Right atrium auricular region (tissue), 2 donors: ENCODE results near the gene P2RX2. TPM values are rescaled to one million over a fixed set of nuclear protein-coding genes. Genes with fewer than 3 reads are reported as not detected.

ENCODE experiments used
- DNase-seq: peaks from one replicate; pipeline ENCODE4 v3.0.0-alpha.2; 2019; ENCODE audit warnings: low spot score
- H3K27ac ChIP-seq, 2 donors: fragments of 200-600 bp; sonication (generic); 1 replicate in 1 of 2; 2 replicates in 1 of 2; pipeline ENCODE4 v1.5.1; 2016 to 2019
- H3K27me3 ChIP-seq, 2 donors: fragments of 200-600 bp; sonication (generic); one replicate each; pipeline versions ENCODE4 v1.5.1 to v1.6.0; 2017 to 2019
- H3K36me3 ChIP-seq: fragments of 200-600 bp; sonication (generic); one replicate; pipeline ENCODE4 v1.5.1; 2016
- H3K4me1 ChIP-seq, 2 donors: fragments of 200-600 bp; sonication (generic); one replicate each; pipeline versions ENCODE4 v1.5.1 to v1.6.0; 2017 to 2019
- H3K4me3 ChIP-seq, 2 donors: fragments of 200-600 bp; sonication (generic); 1 replicate in 1 of 2; 2 replicates in 1 of 2; pipeline ENCODE4 v1.5.1; 2017 to 2019; ENCODE audit warnings: mild to moderate bottlenecking in 1 of 2, moderate library complexity in 1 of 2
- H3K9me3 ChIP-seq, 2 donors: fragments of 200-600 bp; sonication (generic); one replicate each; pipeline ENCODE4 v1.5.1; 2019
- total RNA-seq, 2 donors: library from RNA; depleted of rRNA; stranded (reverse); fragments of >200 nt; gene quantifications; one replicate each; pipeline ENCODE4 v1.1.0, GENCODE V29; 2016
- TF ChIP-seq, protein P1 (sequence below), 2 donors: fragments of 200-600 bp; sonication (generic); IDR thresholded peaks; one replicate each; pipeline ENCODE4 v1.5.1; 2019; ENCODE audit warnings: antibody characterized with exemption in 2 of 2

The P2RX2 gene
- total RNA-seq: not detected

DNA sequence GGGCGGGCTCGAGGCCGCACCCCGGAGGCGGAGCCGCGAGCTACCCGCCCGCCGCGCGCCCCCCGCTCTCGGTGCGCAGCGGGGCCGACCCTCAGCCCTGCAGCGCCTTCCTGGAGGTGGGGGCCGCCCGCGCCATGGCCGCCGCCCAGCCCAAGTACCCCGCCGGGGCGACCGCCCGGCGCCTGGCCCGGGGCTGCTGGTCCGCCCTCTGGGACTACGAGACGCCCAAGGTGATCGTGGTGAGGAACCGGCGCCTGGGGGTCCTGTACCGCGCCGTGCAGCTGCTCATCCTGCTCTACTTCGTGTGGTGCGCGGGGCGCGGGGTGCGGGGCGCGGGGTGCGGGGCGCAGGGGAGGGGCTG is at the start of gene P2RX2:
Gene P2RX2, plus strand, starts transcription at position 94 of the 361 bp plus-strand sequence. Its CDS starts 41 bp downstream, at position 135.
- no peak for DNase-seq
- H3K27me3 ChIP-seq: peaks cover 26% of the 10 kb centered on the region in 2 donors
- peaks cover 0 to 25% of the 10 kb centered on the region in 2 donors for H3K9me3 ChIP-seq
- TF ChIP-seq, protein P1, sequence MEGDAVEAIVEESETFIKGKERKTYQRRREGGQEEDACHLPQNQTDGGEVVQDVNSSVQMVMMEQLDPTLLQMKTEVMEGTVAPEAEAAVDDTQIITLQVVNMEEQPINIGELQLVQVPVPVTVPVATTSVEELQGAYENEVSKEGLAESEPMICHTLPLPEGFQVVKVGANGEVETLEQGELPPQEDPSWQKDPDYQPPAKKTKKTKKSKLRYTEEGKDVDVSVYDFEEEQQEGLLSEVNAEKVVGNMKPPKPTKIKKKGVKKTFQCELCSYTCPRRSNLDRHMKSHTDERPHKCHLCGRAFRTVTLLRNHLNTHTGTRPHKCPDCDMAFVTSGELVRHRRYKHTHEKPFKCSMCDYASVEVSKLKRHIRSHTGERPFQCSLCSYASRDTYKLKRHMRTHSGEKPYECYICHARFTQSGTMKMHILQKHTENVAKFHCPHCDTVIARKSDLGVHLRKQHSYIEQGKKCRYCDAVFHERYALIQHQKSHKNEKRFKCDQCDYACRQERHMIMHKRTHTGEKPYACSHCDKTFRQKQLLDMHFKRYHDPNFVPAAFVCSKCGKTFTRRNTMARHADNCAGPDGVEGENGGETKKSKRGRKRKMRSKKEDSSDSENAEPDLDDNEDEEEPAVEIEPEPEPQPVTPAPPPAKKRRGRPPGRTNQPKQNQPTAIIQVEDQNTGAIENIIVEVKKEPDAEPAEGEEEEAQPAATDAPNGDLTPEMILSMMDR (IDR thresholded peaks at IDR 0.05): no peak
- peaks cover 0 to 19% of the 10 kb centered on the region in 2 donors for H3K4me1 ChIP-seq
- no peak within 1 kb of the TSS for H3K27ac ChIP-seq
- peaks cover under 1% of the 10 kb centered on the region for H3K36me3 ChIP-seq
- peak within 1 kb of the TSS in 1 of 2 donors; percentile 13 for H3K4me3 ChIP-seq

DNA sequence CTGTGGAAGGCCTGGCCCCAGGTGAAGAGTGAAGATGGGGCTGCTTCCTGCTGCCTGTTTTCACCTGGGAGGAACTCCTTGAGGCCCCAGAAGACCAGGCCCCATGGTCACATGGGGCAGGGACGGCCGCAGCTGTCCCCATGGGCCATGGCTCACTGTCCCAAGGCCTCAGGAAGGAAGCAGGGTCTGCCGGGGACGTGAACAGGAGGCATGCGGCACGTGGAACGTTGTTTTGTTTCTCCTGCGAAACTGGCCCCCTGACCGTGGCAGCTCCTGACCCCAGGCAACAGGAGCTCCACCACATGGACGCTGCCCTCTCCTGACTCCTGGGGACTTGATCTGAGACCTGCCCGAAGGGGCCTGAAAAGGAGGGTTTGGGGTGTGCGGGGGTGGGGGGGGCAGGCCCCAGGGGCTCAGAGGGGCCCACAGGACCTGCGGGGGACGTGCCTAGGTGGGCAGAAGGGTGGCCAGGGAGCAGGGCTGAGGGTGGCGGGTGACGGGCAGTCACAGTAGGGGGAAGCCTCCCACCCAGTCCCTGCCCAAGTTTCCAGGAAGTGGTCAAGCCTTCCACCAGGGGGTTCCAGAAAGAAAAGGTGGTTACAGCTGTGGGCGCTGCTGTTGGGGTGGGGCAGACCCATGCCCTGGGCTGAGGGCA is 49.6 kb upstream of the P2RX2 start:
- TF ChIP-seq, protein P1 (IDR thresholded peaks at IDR 0.05): no peak
- no peaks in the 10 kb centered on the region for H3K4me1 ChIP-seq
- no peak for DNase-seq
- peaks cover 13% of the 10 kb centered on the region for H3K36me3 ChIP-seq
- H3K9me3 ChIP-seq: no peaks in the 10 kb centered on the region
- H3K4me3 ChIP-seq: no peak overlapping the region
- H3K27ac ChIP-seq: no peak overlapping the region
- H3K27me3 ChIP-seq: no peaks in the 10 kb centered on the region

DNA sequence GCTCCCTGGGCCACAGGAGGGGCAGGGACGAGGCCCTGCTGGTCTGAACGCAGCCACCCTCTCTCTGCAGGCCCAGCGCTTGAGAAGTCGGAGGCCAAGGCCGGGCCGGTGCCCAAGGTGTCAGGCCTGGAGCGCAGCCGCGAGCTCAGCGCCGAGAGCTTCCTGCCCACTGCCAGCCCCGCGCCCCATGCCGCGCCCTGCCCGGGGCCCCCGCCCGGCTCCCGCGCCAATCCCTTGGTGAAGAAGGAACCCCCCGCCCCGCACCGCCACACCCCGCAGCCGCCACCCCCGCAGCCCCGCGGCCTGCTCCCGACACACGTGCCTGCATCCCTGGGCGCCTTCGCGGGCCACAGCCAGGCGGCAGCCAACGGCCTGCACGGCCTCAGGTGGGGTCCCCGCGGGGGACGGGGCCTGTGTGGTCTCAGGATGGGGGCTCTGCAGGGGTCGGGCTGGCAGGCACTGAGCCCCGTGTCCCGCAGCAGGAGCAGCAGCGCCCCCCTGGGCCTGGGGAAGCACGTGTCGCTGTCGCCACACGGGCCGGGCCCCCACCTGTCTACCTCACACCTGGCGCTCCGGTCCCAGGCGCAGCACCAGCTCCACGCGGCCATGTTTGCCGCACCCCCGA is 48.6 kb upstream of the P2RX2 start:
- H3K4me1 ChIP-seq: no peaks in the 10 kb centered on the region
- H3K4me3 ChIP-seq: no peak overlapping the region
- TF ChIP-seq, protein P1 (IDR thresholded peaks at IDR 0.05): no peak
- H3K27me3 ChIP-seq: no peaks in the 10 kb centered on the region
- DNase-seq: no peak
- no peak overlapping the region for H3K27ac ChIP-seq
- peaks cover 23% of the 10 kb centered on the region for H3K36me3 ChIP-seq
- H3K9me3 ChIP-seq: no peaks in the 10 kb centered on the region

DNA sequence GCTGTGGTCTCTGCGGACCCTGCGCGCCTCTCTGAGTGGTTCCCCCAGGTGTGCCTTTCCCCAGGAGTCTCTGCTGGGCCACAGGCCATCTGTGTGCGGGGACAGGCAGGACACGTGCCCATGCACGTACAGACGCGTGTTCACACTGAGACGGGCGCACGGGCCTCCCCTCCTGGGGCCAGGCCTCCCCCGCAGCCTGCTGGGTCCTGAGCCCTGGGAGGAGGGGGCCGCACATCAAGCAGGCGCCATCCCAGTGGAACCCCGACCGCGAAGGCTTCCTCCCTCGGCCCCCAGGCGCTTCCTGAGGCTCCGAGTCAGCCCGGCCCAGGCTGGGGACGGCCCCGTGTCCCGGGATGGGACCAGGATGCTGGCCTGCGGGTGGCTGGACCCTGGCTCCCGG is 47.9 kb upstream of the P2RX2 start:
- H3K27me3 ChIP-seq: no peaks in the 10 kb centered on the region
- peaks cover 26% of the 10 kb centered on the region for H3K36me3 ChIP-seq
- no peak overlapping the region for H3K4me3 ChIP-seq
- DNase-seq: no peak
- no peaks in the 10 kb centered on the region for H3K9me3 ChIP-seq
- TF ChIP-seq, protein P1 (IDR thresholded peaks at IDR 0.05): no peak
- H3K4me1 ChIP-seq: no peaks in the 10 kb centered on the region
- H3K27ac ChIP-seq: no peak overlapping the region

DNA sequence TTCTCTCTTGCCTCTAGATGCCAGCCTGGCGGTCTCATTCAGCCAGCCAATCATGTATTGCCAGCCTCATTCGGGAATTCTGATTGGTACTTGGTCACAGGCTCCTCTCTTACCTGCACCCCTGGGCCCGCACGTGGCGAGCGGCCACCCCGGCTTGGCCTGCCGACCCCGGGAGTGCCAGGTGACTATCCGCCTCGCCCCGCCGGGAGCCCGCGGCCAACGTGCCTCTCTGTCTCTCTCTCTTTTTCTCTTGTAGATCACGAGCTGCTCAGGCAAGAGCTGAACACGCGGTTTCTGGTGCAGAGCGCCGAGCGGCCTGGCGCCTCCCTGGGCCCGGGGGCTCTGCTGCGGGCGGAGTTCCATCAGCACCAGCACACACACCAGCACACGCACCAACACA is 47.5 kb upstream of the P2RX2 start:
- Histone ChIP-seq H3K27ac (no peak overlapping the region), H3K27me3 (no peaks in the 10 kb centered on the region), H3K4me1 (no peaks in the 10 kb centered on the region), H3K9me3 (no peaks in the 10 kb centered on the region), H3K36me3 (peaks cover 29% of the 10 kb centered on the region), H3K4me3 (no peak overlapping the region)
- TF ChIP-seq, protein P1 (IDR thresholded peaks at IDR 0.05): no peak
- no peak for DNase-seq
